IPS DF 19.7 (cell line): ENCODE results near the gene FCRL4.
"Not testable (repeated sequence)": the region's sequence is repeated elsewhere in the genome, so short reads cannot be mapped to it uniquely, and the experiment has no call there.

Source experiments
- DNase-seq: peaks from one replicate; pipeline ENCODE4 v3.0.0-alpha.2; 2013; ENCODE audit warnings: low read depth, low spot score

The FCRL4 gene

GRCh38 chr1:157551694-157552693 is 45.9 kb downstream of the FCRL4 start, which contains the start of gene FCRL5:
FCRL5 (minus strand) TSS chr1:157552515; CDS start chr1:157552362, 153 bp downstream.
- DNase-seq, result no peak

- DNase-seq, result not testable (repeated sequence)
Observed at GRCh38 chr1:157548081-157548480, 49.8 kb downstream of the FCRL4 start.

- DNase-seq, result no peak
Observed at GRCh38 chr1:157542676-157543075, 55.2 kb downstream of the FCRL4 start.

- no peak for DNase-seq
Observed at GRCh38 chr1:157540852-157541251, 57.0 kb downstream of the FCRL4 start.

- no peak for DNase-seq
Observed at GRCh38 chr1:157540160-157540748, 57.6 kb downstream of the FCRL4 start.

- DNase-seq, result no peak
Observed at GRCh38 chr1:157539568-157539967, 58.3 kb downstream of the FCRL4 start.

- DNase-seq, result no peak
Observed at GRCh38 chr1:157532569-157532968, 65.3 kb downstream of the FCRL4 start.

GRCh38 chr1:157523774-157524493 is 74.0 kb downstream of the FCRL4 start:
- DNase-seq, result no peak
